ENCODE measurements around the gene PHLDA3.

Gene PHLDA3

DNA sequence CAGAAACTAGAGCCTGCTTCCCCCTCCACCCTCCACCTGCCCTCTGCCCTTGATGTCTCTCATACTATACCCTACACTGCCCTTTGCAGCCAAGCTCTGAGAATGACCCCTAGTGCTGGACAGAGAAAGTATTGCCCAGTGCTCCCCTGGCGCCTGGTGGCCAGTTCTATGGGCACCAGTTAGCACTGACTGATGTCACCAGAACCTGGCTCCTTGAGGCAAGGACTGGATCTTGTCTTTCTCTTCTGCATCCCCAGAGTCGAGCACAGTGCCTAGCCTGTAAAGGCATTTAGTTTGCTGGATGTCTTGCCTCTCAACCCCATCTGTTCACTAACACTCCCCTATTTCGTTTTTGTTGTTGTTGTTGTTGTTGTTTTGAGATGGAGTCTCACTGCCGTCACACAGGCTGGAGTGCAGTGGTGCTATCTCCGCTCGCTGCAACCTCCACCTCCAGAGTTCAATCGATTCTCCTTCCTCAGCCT is 5.9 kb downstream of the PHLDA3 start:
- DNase-seq (ENCODE audit: low read depth in 2 of 2): no peak

DNA sequence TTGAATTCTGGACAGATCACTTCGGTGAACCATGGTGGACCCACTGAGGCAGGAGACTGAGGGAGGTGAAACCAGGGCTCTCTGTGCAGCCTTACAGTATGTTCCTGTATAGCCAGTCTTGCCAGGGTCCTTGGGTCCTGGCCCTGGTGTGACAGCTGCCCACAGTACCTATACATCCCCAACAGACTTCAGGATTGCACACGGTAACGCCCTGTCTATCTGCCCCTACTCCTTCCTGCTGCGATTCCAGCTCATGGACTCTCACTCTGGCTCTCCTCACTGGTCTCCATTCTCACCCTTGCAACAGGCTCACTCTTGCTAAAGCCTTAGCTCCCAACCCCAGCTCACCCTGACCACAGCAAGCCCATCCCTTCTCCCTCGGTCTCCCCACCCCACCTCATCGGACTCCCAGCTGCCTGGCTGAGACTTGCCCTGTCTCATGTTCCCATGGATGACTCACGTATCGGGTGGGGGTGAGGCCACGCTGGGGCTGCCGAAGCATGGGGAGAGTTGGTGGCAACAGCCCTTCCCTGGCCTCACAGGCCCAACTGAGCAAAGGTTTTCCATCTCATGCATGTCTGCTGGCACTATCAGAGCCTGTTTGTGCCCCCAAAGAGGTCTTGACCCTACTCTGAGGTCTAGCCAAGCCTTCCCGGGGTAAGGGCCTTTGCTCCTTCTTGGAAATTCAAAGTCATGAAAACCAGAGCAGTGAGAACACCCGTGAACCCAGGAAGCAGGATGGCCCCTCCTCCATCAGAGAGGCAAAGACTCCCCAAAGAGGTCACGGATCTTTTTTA is 7.1 kb downstream of the PHLDA3 start:
- DNase-seq (ENCODE audit: low read depth in 2 of 2): no peak

DNA sequence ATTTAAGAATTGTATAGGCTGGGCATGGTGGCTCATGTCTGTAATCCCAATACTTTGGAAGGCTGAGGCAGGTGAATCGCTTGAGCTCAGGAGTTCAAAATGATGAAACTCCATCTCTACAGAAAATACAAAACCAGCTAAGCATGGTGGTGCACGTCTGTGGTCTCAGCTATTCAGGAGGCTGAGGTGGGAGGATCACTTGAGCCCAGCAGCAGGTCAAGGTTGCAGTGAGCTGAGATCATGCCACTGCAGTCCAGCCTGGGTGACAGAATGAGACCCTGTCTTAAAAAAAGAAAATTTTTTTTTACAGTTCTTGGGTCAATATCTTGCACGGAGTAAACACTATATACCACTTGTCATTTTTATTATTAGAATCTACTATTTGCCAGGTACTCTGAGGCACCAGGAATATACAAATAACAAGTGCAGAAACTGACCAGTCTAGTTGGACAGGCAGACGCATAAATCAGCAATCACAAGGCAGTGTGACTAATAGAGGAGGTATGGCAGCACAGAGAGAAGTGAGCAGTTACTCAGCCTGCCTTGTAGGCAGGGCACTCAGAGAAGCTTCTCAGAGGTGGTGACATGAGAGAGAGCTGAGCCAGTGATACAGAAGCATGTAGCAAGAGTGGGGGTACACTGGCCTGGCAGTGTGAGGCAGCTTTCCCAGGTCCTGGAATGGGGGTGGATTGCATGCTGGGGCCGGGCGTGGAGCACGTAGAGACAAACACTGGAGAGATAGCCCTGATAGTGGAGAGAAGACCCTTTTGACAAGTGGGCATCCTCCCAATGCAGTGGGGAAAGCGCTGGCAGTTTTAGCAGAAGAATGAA is 8.0 kb downstream of the PHLDA3 start:
- DNase-seq (ENCODE audit: low read depth in 2 of 2): no peak

DNA sequence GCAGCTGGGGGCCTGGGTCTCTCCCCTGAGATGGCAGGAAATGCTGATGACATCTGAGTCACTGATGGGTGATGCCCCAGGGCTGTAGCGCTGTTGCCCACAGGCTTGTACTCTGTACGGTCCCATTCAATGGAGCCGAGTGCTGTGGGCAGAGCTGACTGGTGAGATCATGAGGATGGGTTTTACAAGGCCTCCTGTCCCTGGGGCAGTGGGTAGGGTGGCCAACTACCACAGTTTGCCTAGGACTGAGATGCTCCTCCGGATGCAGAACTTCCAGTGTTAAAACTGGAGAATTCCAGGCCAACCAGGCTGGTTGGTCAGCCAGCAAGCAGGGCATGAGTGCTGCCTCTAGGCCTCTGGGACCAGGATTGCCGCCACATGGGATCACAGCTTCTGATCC is 9.2 kb downstream of the PHLDA3 start:
- no peak for DNase-seq (ENCODE audit: low read depth in 2 of 2)

DNA sequence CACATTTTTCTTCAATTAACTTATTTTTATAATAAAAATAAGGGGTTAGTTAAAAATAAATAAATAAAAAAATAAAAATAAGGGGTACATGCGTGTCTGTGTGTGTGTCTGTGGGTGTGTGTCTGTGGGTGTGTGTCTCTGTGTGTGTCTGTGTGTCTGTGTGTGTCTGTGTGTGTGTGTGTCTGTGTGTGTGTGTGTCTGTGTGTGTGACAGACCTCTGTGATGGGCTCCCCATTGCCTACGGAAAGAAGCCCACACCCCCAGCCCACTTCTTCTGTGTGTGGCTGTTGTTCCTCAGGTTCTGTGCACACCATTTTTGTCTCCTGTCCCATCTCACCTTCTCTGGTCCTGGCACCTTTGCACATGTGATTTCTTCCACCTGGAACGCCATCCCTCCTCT is 9.9 kb downstream of the PHLDA3 start:
- DNase-seq (ENCODE audit: low read depth in 2 of 2): no peak

DNA sequence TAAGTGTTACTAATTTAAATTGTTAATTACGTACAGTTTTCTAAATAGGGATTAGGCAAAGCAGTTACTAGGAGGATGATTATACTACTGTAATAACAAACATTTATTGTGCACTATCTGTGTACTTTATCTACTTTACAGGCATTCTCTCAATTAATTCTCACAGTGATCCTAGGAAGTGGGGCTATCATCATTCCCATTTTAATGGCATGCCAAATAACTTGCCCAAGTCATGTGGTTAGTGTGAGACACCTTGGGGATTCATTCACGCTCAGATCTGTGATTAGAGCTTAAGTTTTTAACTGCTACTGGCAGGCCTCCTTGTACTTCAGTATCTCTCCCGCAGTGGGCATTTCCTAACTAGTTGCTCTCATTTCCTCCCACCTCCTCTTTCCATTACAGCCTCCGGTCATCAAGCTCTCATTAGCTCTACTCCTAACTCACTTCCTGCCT is 11.5 kb downstream of the PHLDA3 start:
- no peak for DNase-seq (ENCODE audit: low read depth in 2 of 2)

DNA sequence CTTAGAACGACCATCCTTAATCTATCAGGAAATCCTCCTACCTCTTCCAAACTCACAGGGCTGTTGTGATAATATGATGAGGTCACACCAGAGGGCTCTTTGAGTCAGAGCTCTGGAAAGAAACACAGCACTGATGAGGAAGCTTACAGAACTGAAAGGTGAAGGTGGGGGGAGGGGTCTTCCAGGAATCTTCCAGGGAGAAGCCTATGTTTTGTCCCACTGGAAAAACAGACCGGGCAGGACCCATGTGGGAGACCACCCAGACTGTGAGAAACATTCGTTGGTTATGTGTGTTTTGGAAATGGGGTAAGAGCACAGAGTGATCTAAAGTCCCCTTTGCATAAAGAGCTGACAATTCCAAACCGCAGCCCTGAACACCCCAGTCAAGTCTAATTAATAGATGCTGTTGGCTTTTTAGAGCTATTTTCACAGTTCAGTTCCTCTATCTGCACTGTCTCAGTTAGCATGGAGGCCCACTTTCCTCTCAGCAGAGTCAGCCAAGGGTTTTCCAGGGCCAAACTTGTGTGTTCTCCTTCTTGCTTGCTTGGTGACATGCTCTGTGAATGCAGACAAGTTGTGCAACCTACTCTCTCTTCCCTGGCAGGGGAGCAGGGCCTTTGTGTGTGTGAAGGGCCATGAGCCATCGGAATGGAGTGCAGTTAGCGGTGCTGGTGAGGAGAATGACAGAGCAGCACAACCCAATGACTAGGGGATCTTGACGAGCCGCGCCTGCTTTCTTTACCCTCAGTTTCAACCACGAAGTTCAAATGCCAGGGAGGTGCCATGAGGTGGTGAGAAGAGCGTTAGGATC is 12.3 kb downstream of the PHLDA3 start:
- no peak for DNase-seq (ENCODE audit: low read depth in 2 of 2)

DNA sequence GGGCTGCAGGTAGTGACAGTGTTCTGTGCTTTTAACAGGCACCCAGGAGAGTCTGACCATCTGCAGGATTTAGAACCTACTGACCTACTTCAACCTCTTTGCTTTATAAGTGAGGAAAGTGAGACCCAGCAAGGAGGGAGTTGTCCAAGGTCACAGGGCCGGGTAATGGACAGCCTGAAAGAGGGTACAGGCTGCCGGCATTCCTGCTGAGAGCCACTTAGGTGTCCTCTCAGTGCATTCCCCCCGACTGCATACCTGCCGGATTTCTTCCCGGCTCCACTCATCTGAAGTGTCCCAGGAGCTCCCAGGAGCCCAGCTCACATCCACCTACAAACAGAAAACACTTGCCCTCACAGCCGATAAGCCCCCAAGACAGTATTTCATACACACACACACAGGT is 13.9 kb downstream of the PHLDA3 start:
- DNase-seq (ENCODE audit: low read depth in 2 of 2): no peak

DNA sequence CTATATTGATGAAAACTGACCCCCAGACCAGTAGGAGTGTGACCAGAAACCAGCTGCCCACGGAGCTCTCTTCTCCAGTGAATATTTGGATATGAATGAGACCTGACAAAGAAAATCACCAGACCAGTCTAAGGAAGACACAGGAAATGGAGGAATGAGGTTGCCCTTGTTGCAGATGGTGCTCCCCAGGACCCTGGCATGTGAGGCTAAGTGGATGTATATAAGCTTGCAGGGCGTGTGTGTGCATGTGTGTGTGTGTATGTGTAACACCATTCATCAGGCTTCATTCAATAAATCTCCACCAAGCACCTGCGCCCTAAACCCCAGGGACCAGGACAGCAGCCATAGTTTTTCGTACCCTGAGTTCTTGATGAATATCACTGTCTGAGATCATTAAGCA is 14.4 kb downstream of the PHLDA3 start:
- DNase-seq (ENCODE audit: low read depth in 2 of 2): no peak

DNA sequence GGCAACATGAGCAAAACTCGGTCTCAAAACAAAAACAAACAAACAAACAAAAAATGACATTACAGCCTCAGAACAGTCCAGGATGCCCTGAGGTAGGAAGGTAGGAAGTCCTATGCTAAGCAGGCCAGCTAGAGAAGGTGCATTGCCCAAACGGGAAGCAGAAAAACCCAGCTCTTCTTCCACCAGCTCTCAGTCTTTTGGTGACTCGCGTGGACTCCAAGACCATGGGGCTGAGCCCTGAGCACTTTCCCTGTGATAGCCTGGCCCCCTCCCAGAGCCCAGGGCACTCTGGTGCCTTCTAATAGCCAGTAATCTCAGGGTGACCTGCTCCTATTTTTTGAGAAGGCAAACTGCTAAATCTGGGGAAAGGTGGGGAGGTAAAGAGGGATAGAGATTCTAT is 16.1 kb downstream of the PHLDA3 start:
- no peak for DNase-seq (ENCODE audit: low read depth in 2 of 2)

DNA sequence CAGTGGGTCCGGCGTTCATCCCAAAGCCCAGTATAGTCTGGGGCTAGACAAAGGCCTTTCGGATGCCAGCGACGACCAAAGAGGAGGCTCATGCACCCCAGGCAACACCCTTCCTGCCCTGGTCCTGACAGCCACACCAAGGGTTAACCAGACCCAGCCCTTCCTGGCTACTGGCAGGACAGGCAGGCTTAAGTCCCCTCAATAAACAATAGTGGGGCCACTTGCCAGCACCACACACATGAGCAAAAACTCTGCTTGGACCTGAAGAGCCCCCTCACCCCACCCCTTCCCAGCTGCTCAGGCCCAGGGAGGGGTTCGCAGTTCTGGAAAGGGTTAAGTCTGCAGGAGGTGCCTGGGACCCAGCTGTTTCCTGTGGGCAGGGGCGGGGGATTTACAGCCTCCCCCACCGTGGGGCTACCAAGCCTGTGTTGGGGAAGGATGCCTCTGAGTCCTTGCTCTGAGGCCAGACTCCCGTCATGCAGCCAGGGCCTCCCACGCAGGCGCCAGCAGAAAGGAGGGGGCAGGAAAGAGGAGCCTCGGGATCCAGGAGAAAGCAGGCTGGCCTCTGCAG is 18.2 kb downstream of the PHLDA3 start:
- no peak for DNase-seq (ENCODE audit: low read depth in 2 of 2)

DNA sequence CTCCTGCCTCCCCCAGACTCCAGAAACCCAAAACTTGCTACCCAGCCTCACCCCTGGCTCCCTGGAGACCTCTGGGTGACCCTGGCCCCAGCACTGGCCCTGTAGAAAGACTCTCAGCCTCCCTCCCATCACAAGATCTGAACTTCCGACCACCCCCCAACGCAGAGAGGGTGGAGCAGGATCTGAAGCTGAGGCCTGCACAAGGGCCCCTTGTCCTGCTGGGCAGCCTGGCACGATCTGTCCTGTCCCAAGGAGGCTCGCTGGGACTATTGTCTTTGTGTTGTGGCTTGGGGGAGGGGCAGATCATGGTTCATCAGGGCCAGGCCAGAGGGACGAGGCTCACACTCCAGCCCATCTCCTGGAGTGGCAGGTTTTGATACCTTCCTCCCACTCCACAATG is 20.0 kb downstream of the PHLDA3 start:
- DNase-seq (ENCODE audit: low read depth in 2 of 2): no peak

DNA sequence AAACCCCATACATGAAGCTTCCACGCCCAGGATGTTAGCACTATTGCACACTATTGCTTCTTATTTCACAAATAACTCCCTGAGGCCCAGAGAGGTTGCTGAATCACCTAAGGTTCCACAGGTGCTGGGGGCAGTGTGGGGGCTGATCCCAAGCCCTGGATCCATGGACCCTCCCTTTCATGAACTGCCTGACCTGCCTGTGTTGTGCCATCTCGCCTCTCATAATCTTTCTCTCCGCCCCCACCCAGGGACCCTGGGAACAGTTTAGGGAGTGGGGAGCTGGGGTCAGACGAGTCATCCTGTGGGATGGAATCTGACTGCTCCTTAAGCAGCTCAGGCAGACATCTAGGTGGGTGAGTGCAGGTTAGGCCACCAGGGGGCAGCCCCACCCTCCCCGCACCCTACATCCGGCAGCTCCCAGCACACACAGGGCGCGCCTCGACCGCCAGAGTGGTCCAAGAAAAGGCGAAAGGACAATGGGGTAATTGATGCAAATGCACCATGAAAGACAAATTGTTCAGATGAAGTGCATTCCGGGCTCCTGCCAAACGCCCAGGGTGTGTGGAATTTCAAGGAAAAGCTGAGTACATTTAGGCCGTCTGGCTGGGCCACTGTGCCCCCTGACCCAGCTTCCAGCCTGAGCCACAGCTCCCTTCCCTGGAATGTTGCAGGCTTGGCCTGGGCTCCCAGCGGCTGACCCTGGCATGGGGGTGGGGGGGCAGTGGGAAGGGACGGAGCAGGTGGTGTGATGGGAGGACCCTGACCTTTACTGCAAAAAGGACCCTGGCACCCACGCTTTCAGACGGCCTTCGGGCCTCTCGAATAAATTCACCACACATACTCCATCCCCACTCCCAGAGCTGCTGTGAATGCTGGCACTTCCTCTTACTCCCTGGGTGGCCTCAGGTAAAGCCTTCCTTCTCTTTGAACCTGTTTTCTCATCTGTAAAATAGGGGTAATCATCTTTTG is 20.8 kb downstream of the PHLDA3 start:
- DNase-seq (ENCODE audit: low read depth in 2 of 2): peak; percentile 43 to 63

DNA sequence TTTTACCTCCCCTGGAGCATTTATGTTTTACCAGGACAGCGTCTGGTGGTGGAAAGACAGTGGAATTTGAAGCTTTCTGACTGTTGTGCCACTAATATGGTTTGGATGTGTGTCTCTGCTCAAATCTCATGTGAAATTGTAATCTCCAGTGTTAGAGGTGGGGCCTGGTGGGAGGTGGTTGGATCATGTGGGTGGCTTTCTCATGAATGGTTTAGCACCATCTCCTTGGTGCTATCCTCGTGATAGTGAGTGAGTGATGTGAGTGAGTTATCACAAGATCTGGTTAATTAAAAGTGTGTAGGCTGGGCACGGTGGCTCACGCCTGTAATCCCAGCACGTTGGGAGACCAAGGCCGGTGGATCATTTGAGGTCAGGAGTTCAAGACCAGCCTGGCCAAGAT is 23.7 kb downstream of the PHLDA3 start:
- no peak for DNase-seq (ENCODE audit: low read depth in 2 of 2)

DNA sequence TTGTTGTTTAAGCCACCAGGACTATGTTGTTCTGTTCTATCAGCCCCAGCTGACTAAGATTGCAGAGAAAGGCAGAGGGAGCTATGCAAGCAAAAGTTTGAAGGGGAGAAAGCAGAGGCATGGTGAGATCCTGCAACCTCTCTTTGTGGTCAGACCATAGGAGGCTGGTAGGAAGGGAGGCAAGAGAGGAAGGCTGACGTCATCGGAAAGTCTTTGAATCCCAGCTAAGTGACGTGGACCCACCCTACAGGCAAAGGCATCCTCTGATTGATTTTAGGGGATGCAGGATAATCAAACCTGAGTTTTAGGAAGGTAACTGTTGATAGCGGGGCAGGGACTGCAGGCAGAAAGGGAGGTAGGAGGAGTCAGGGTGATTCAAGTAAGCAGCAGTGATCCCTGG is 24.2 kb downstream of the PHLDA3 start:
- no peak for DNase-seq (ENCODE audit: low read depth in 2 of 2)

DNA sequence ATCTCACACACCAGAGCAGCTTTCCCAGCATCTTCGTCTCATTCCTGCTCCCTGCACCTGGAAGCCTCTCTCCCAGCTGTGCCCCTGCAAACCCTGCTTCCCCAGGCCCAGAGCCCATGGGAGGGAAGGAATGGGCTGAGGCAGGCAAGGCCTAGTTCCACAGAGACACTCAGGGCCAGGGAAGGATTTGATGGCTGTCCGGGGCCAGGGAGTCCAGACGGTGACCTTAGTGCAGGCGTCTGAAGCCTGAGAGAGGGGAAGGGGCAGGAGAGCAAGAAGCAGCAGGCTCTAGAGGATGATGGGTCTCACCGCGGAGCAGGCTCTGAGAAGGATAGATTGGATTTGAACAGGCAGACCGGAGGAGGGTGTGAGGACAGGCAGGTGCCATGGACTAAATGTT is 25.2 kb downstream of the PHLDA3 start:
- no peak for DNase-seq (ENCODE audit: low read depth in 2 of 2)

DNA sequence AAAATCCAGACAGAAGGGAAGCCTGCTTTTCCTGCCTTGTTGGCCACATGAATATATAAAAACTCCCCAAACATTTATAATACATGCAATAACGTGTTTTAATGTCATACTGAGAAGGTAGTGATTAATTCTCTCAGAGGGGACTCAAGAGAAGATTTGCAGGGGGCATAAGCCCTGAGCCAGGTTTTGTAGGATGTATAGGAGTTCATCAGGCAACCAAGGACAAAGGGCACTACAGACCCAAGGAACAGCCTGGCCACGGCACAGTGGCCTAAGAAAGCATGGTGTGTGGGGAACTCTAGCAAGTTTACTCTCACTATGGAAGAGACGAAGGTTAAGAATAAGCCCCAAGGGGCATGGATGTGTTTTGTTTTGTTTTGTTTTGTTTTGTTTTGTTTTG is 32.0 kb downstream of the PHLDA3 start:
- DNase-seq (ENCODE audit: low read depth in 2 of 2): no peak

DNA sequence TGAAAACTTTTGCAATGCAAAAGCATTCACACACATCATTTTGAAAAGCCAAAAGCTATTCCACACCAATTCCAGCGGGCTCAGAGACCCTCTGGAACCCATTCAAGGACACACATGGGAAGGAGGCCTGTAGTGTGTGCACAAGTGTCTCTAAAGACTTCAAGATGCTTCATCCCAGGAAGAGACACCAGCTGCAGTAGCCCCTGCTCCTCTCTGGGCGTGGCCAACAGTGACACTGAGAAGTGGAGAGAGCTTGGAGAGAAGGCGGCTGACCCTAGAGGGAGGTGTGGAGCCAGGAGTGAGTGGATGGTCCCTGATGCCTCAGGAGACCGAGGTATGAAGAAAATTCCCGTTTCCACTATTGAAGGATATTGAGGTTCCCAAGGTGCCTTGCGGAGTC is 32.6 kb downstream of the PHLDA3 start:
- DNase-seq (ENCODE audit: low read depth in 2 of 2): no peak

DNA sequence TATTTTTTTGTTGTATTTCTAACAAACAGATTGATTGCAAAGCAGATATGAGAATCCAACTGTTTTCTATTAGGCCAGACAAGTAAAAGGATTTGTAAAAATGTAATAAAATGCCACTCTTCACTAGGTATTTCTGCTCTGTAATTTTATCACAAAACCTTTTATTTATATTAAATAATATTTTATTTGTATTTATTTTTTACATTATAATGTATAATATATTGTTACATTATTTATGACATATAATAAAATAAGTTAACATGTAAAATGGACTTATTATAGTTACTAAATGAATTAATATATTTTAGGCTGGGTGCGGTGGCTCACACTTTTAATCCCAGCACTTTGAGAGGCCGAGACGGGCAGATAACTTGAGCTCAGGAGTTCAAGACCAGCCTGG is 34.7 kb downstream of the PHLDA3 start:
- no peak for DNase-seq (ENCODE audit: low read depth in 2 of 2)

DNA sequence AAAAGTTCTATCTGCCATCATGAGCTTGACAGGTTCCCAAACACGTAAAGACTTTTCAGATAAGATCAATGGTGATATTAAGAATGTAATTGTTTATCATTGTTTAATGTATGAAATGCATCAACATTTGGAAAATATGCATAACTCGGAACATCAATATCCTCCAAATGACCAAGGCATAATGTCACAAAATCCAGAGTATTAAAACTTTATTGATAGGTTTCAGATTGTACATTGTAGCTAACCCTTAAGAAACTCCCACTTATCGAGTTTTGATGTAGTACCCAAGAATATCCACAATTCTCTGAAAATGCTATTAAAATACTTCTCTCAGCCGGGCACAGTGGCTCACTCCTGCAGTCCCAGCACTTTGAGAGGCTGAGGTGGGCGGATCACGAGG is 35.4 kb downstream of the PHLDA3 start:
- no peak for DNase-seq (ENCODE audit: low read depth in 2 of 2)

DNA sequence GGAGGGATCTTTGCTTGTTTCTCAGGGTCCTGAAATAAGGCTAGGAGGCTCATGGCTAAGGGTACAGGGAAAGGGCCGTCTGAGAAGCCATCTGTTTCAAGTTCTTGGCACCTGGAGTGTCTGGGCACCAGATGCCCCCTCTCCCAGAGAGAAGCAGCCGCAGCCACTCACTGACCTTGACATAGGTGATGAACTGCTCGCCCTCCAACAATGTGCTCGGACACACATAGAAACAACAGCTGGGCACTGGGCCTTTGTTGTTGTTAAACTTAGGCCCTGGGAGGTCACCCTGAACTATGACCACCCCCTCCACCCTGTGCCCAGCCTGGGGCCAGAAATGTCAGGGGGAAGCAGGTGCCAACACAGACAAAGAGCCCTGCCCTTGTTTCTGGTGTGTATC is 38.2 kb downstream of the PHLDA3 start:
- DNase-seq (ENCODE audit: low read depth in 2 of 2): no peak

Measured in stimulated activated CD4-positive, alpha-beta T cell treated with anti-CD3 and anti-CD28 coated beads, Interleukin-15, amount 100 ng/mL, for 48 hours (primary cell).